ENCODE data around the gene CDS2.

- TF ChIP-seq CTCF (IDR thresholded peaks at IDR 0.05) (no peak), ZFX (IDR thresholded peaks at IDR 0.05; ENCODE audit: borderline replicate concordance) (no peak)
Measured at GRCh38 chr20:5114403-5114802, 12.4 kb upstream of the CDS2 start.

Measured in 22Rv1 (cell line).